Choroid plexus epithelial cell (primary cell): ENCODE data around the gene CRACR2B.

Source experiments
- DNase-seq: peaks from one replicate; pipeline ENCODE4 v3.0.0-alpha.2; 2010; ENCODE audit warnings: low read depth
- H3K4me3 ChIP-seq: 2 replicates; pipeline ENCODE4 v1.5.1; 2011; ENCODE audit warnings: low read depth, mild to moderate bottlenecking, control low read depth, low read length, moderate library complexity
- CTCF ChIP-seq: conservative IDR thresholded peaks from 2 replicates; pipeline ENCODE4 v1.5.1; 2011; ENCODE audit warnings: low read depth, mild to moderate bottlenecking, control low read depth, inconsistent platforms, low read length, moderate library complexity

Gene CRACR2B

GRCh38 chr11:801097-801780 is 26.5 kb upstream of the CRACR2B start:
- TF ChIP-seq CTCF: no peak
- DNase-seq: no peak
- H3K4me3 ChIP-seq: no peak overlapping the region

- H3K4me3 ChIP-seq: no peak overlapping the region
- no peak for TF ChIP-seq CTCF
- no peak for DNase-seq
These were observed 25.6 kb upstream of the CRACR2B start for GRCh38 chr11:802018-802617.

GRCh38 chr11:802693-803466 is 24.8 kb upstream of the CRACR2B start:
- no peak for TF ChIP-seq CTCF
- DNase-seq: no peak
- H3K4me3 ChIP-seq: no peak overlapping the region

GRCh38 chr11:803467-803742 is 24.3 kb upstream of the CRACR2B start:
- no peak for DNase-seq
- no peak overlapping the region for H3K4me3 ChIP-seq
- no peak for TF ChIP-seq CTCF

GRCh38 chr11:803770-804598 is 23.7 kb upstream of the CRACR2B start:
- DNase-seq: no peak
- H3K4me3 ChIP-seq: peak overlapping the region; percentile 64
- no peak for TF ChIP-seq CTCF

GRCh38 chr11:804599-804964 is 23.1 kb upstream of the CRACR2B start:
- H3K4me3 ChIP-seq: peak overlapping the region; percentile 64
- no peak for TF ChIP-seq CTCF
- no peak for DNase-seq
